Breast epithelium (tissue), 4 donors: ENCODE measurements around the gene C11orf42. TPM values are rescaled to one million over a fixed set of nuclear protein-coding genes. Genes with fewer than 3 reads are reported as not detected.

ENCODE experiments used
- DNase-seq, 2 donors: peaks; one replicate each; pipeline ENCODE4 v3.0.0-alpha.2; 2019; ENCODE audit warnings: low spot score in 2 of 2
- H3K27ac ChIP-seq, 2 donors: fragments of 200-600 bp; sonication (generic) in 1 of 2; one replicate each; pipeline ENCODE4 v1.5.1; 2016 to 2019; ENCODE audit warnings: mild to moderate bottlenecking in 1 of 2
- H3K27me3 ChIP-seq, 2 donors: fragments of 200-600 bp; sonication (generic) in 1 of 2; one replicate each; pipeline versions ENCODE4 v1.5.1 to v1.6.0; 2017 to 2019; ENCODE audit warnings: control low read depth in 1 of 2, mild to moderate bottlenecking in 1 of 2
- H3K36me3 ChIP-seq: fragments of 200-600 bp; one replicate; pipeline ENCODE4 v1.5.1; 2019
- H3K4me1 ChIP-seq, 2 donors: fragments of 200-600 bp; sonication (generic); one replicate each; pipeline ENCODE4 v1.5.1; 2016 to 2019; ENCODE audit warnings: control low read depth in 1 of 2
- H3K4me3 ChIP-seq, 3 donors: fragments of 200-600 bp; sonication (generic); 1 replicate in 2 of 3; 2 replicates in 1 of 3; pipeline ENCODE4 v1.5.1; 2016 to 2019; ENCODE audit warnings: mild to moderate bottlenecking in 3 of 3, moderate library complexity in 2 of 3
- H3K9me3 ChIP-seq, 2 donors: fragments of 200-600 bp; sonication (generic) in 1 of 2; one replicate each; pipeline ENCODE4 v1.5.1; 2016 to 2019; ENCODE audit warnings: control low read depth in 1 of 2
- POLR2A ChIP-seq: fragments of 450-650 bp; IDR thresholded peaks from one replicate; pipeline ENCODE4 v1.6.1; 2016; ENCODE audit warnings: antibody characterized with exemption, mild to moderate bottlenecking, moderate library complexity
- POLR2AphosphoS5 ChIP-seq, 3 donors: sonication (generic); formaldehyde crosslinking; IDR thresholded peaks; one replicate each; pipeline ENCODE4 v1.6.1; 2017; ENCODE audit warnings: antibody characterized with exemption in 3 of 3
- intact Hi-C: fragments of 100-400 bp; cut with DNase I; formaldehyde crosslinking; loops from one replicate; pipeline ENCODE4 v1.15.1; 2023; ENCODE audit warnings: low total_unique reads
- total RNA-seq, 3 donors: library from RNA; depleted of rRNA; stranded (reverse); fragments of >200 nt; gene quantifications; one replicate each; pipeline ENCODE4 v1.1.0, GENCODE V29; 2016
- TF ChIP-seq, protein P1 (sequence below), 3 donors: fragments of 450-650 bp; IDR thresholded peaks; one replicate each; pipeline ENCODE4 v1.5.1; 2016 to 2017; ENCODE audit warnings: antibody characterized with exemption in 3 of 3, mild to moderate bottlenecking in 3 of 3, moderate library complexity in 3 of 3

C11orf42 gene
- total RNA-seq, 3 donors from 2014 or later = not detected

- intact Hi-C loops = no loop called here
- Histone ChIP-seq H3K36me3 (peaks cover 16% of the 10 kb centered on the region), H3K27me3 (no peaks in the 10 kb centered on the region), H3K4me1 (no peaks in the 10 kb centered on the region), H3K4me3 (no peak overlapping the region), H3K27ac (peak overlapping the region; percentile 2 to 67), H3K9me3 (no peaks in the 10 kb centered on the region)
- DNase-seq = no peak
- TF ChIP-seq POLR2A = no peak
- TF ChIP-seq POLR2AphosphoS5 (IDR thresholded peaks at IDR 0.05) = no peak
- TF ChIP-seq, protein P1, sequence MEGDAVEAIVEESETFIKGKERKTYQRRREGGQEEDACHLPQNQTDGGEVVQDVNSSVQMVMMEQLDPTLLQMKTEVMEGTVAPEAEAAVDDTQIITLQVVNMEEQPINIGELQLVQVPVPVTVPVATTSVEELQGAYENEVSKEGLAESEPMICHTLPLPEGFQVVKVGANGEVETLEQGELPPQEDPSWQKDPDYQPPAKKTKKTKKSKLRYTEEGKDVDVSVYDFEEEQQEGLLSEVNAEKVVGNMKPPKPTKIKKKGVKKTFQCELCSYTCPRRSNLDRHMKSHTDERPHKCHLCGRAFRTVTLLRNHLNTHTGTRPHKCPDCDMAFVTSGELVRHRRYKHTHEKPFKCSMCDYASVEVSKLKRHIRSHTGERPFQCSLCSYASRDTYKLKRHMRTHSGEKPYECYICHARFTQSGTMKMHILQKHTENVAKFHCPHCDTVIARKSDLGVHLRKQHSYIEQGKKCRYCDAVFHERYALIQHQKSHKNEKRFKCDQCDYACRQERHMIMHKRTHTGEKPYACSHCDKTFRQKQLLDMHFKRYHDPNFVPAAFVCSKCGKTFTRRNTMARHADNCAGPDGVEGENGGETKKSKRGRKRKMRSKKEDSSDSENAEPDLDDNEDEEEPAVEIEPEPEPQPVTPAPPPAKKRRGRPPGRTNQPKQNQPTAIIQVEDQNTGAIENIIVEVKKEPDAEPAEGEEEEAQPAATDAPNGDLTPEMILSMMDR (IDR thresholded peaks at IDR 0.05) = no peak
Measured at GRCh38 chr11:6219359-6219758, 14.0 kb downstream of the C11orf42 start.

DNA sequence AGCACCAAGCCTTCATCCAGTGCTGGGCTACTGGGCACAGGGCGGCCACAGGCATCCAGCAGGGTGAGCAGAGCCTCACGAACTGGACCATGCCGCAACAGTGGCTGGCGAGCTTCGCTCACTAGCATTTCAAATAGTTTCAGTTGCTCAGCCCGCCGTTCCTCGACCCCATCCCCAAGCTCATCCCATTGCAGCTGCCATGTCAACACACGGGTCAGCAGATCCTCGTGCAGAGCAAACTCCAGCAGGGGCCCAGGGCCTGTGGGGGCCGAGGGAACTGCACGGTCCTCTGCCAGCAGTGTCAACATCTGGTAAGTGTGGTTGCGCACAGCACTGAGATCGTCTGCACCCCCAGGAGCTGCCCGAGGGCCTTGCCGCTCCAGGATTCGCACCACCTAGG lies 18.5 kb downstream of the C11orf42 start:
- TF ChIP-seq, protein P1 (IDR thresholded peaks at IDR 0.05) = no peak
- TF ChIP-seq POLR2A (no peak), POLR2AphosphoS5 (IDR thresholded peaks at IDR 0.05) (no peak)
- intact Hi-C loops = loop anchor here (2.0 kb wide), 1 partner anchor 63 kb away; no protein-coding TSS in a partner anchor

DNA sequence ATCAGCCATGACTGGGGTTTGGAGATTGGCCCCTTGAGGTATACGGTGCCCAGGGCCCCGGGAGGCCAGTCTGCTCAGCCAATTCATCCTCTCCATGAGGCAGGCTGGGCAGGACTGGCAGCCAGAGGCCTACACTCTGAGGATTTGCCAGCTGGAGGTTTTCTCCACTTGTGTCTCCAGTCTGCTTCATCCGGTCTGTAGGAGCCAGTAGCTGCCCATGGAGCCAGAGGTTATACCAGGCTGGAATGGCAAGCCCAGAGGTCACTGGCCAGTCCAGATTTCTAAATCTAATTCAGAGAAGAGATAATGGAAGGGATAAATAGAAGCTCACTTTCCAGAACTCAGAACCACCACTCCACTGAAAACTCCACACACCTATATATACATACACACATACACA lies 19.1 kb downstream of the C11orf42 start:
- H3K4me1 ChIP-seq = no peaks in the 10 kb centered on the region
- H3K9me3 ChIP-seq = no peaks in the 10 kb centered on the region
- H3K36me3 ChIP-seq = no peaks in the 10 kb centered on the region
- intact Hi-C loops = loop anchor here (2.0 kb wide), 1 partner anchor 62 kb away; no protein-coding TSS in a partner anchor
- no peaks in the 10 kb centered on the region for H3K27me3 ChIP-seq
- no peak overlapping the region for H3K4me3 ChIP-seq
- H3K27ac ChIP-seq = no peak overlapping the region
- TF ChIP-seq POLR2AphosphoS5 (IDR thresholded peaks at IDR 0.05) = no peak
- no peak for TF ChIP-seq POLR2A
- TF ChIP-seq, protein P1 (IDR thresholded peaks at IDR 0.05) = no peak
- DNase-seq = no peak

More for the DNA sequence above, 18.5 kb downstream of the C11orf42 start:
- no peaks in the 10 kb centered on the region for H3K9me3 ChIP-seq
- no peak overlapping the region for H3K27ac ChIP-seq
- DNase-seq = no peak
- H3K36me3 ChIP-seq = no peaks in the 10 kb centered on the region
- H3K4me1 ChIP-seq = no peaks in the 10 kb centered on the region
- no peaks in the 10 kb centered on the region for H3K27me3 ChIP-seq
- no peak overlapping the region for H3K4me3 ChIP-seq

GRCh38 chr11:6225024-6225423 lies 19.7 kb downstream of the C11orf42 start:
- Histone ChIP-seq H3K9me3 (no peaks in the 10 kb centered on the region), H3K36me3 (no peaks in the 10 kb centered on the region), H3K4me3 (no peak overlapping the region), H3K4me1 (no peaks in the 10 kb centered on the region), H3K27me3 (no peaks in the 10 kb centered on the region), H3K27ac (no peak overlapping the region)
- TF ChIP-seq POLR2AphosphoS5 (IDR thresholded peaks at IDR 0.05) (no peak), POLR2A (no peak)
- TF ChIP-seq, protein P1 (IDR thresholded peaks at IDR 0.05) = no peak
- intact Hi-C loops = loop anchor here (2.0 kb wide), 1 partner anchor 62 kb away; no protein-coding TSS in a partner anchor
- no peak for DNase-seq

- Histone ChIP-seq H3K4me3 (no peak overlapping the region), H3K4me1 (no peaks in the 10 kb centered on the region), H3K27ac (peak overlapping the region; percentile 0 to 6), H3K36me3 (no peaks in the 10 kb centered on the region), H3K9me3 (no peaks in the 10 kb centered on the region), H3K27me3 (no peaks in the 10 kb centered on the region)
- no peak for TF ChIP-seq POLR2AphosphoS5 (IDR thresholded peaks at IDR 0.05)
- TF ChIP-seq, protein P1 (IDR thresholded peaks at IDR 0.05) = no peak
- TF ChIP-seq POLR2A = no peak
- intact Hi-C loops = loop anchor here (2.0 kb wide), 1 partner anchor 61 kb away; no protein-coding TSS in a partner anchor
- DNase-seq = no peak
Measured at GRCh38 chr11:6225896-6226295, 20.5 kb downstream of the C11orf42 start.
